Anterior cingulate cortex (tissue), 58 donors: Measurements from ENCODE around the gene PODN.

Experiments used
- DNase-seq, 58 donors: peaks; one replicate each; lab custom pipeline; 2025; lab: John Stamatoyannopoulos, UW

PODN gene, protein sequence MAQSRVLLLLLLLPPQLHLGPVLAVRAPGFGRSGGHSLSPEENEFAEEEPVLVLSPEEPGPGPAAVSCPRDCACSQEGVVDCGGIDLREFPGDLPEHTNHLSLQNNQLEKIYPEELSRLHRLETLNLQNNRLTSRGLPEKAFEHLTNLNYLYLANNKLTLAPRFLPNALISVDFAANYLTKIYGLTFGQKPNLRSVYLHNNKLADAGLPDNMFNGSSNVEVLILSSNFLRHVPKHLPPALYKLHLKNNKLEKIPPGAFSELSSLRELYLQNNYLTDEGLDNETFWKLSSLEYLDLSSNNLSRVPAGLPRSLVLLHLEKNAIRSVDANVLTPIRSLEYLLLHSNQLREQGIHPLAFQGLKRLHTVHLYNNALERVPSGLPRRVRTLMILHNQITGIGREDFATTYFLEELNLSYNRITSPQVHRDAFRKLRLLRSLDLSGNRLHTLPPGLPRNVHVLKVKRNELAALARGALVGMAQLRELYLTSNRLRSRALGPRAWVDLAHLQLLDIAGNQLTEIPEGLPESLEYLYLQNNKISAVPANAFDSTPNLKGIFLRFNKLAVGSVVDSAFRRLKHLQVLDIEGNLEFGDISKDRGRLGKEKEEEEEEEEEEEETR

DNA sequence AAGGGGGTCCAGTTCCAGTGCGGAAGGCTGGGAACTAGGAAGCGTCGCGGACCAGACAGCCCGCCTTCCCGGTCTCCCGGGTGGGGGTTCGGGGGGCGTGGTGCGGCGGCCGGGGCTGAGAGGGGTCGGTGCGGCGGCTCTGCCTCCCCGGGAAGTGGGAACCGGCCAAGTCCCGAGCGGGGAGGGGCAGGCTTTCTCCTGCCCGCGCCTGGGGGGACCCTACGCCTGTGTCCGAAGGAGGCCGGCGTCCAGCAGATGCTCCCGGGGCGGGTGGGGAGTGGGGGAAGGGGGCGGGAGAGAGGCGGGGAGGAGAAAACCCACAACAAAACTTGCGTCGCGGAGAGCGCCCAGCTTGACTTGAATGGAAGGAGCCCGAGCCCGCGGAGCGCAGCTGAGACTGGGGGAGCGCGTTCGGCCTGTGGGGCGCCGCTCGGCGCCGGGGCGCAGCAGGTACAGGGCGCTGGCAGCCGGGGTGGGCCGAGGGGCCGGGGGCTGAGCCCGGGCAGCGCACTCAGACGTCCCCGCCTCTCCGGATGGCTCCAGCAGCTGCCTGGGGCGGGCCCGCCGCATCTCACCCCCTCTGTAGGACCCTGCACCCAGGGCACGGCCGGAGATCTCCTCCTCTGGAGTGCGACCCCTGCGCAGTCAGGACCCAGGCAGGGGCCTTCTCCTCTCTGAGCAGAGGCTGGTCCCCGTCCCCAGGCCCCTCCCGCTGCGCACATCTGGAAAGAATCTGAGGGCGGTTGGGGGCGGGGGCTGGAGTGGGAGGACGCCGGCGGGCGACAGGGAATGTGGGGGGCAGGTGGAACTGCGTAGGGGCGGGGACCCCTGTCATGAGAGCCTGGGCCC lies at the start of gene PODN:
PODN (plus strand) TSS at position 355 of the 849 bp plus-strand sequence. CDS start 7,643 bp downstream, outside the sequence.
- DNase-seq: peak in 1 of 58 donors; percentile 2

DNA sequence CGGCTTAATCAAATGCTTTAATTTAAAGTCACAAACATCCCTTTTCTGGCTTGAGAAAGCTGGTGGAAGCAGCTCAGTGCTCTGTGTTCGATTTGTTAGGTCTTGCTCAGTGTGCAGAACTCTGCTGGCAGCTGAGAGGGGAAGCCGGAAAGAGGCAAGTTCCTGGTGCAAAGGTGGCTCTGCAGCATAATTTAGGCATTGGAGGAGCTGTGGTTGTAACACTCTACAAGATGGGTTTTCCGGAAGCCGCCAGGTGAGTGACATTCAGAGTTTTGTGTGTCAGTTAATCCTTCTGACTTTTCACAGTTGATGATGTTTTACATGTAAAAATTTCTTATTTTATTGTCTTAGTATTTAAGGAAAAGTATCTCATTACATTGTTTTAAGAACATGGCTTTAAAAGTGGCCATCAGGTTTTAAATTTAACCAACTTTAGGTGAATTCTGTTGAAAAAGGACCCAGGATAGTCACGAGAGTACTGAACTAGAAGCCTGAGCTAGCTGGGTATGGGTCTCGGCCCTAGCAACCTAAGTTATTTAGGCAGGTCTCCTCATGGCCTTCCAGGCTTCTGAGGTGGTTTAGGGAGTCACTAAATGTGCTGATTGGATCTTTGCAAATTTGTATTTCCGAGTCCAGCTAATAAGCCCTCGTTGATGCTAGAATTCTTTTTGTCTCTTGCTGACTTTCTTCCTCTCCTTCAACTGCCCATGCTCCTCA lies 47.1 kb upstream of the PODN start:
- DNase-seq: peak in 54 of 58 donors; percentile 4 to 80 (median 44)

DNA sequence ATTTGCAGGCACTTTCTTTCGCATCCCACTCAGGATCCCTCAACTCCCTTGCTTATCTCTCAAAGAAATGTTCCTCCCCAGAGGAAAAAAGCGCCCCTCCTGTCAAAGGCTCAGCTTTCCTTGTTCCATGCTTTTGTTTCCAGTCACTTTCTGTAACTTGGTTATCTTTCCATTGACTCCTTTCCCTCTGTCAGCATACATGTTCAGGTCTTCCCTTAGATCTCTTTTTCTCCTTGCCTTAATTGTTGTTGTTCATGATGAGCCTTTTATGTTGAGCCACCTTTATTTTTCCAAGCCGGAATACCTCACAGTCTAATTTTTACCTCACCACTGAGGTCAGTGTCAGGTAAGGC lies 46.5 kb upstream of the PODN start:
- DNase-seq: no peak

DNA sequence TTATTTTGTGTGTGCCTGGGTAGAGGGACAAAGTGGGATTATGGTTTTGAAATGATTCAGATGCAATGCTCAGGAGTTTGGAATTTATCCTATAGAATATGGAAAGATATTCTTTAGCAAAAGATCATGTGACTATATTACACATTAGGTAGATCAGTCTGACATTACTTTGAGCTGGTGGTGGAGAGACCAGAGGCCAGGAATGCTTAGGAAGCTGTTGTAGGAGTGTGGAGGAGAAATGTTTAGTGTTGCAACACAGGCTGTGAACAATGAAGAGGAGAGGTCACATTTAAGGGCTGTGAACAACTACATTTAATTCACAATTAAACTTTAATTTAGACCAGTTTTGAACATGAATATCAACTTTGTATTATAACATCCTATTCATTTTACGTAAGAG lies 45.3 kb upstream of the PODN start:
- no peak for DNase-seq

DNA sequence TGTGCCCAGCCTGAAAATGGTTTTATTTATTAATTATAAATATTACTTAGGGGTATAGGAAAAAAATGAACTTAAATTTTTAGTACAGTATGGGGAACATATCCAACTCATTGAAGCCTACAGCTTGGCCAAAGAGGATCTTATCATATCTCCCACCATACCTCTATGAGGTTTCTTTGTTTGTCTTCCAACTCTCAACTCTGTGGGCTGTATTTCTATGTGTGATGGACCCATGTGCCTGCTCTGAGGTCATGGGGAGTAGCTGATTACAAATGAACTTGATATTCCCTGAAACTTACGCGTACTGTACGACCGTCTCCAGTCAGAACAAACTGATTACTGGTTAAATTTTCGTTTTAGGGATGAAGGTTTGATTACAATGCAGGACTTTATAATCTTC lies 41.4 kb upstream of the PODN start:
- DNase-seq: no peak

DNA sequence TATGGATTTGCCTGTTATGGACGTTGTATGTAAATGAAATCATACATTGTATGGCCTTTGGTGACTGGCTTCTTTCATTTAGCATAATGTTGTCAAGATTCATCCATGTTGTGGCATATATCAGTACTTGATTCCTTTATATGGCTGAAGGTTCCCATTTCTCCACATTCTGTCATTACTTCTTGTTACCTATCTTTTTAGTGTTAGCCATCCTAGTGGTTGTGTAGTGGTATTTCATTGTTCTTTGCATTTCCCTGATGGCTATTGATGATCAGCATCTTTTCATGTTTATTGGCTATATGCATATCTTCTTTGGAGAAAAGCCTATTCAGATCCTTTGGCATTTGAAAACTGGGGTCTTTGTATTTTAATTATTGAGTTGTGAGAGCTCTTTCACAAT lies 39.8 kb upstream of the PODN start:
- no peak for DNase-seq

DNA sequence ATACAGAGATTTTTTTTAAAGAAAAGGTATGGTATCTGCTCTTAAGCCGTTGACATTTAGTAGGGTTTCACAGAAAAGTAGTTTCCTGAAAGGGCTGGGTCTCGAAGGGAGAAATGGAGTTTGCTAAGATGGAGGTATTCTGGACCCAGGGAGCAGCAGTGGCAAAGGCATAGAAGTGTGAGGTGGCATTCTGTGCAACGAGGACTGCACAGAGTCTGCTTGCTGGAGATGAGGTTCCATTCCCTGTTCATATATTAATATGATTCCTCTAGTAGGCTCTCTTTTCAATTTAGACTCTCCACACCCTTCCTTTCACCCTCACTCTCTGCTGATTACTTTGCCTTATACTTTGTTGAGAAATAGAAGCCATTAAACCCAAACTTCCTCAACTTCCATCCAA lies 38.5 kb upstream of the PODN start:
- no peak for DNase-seq

DNA sequence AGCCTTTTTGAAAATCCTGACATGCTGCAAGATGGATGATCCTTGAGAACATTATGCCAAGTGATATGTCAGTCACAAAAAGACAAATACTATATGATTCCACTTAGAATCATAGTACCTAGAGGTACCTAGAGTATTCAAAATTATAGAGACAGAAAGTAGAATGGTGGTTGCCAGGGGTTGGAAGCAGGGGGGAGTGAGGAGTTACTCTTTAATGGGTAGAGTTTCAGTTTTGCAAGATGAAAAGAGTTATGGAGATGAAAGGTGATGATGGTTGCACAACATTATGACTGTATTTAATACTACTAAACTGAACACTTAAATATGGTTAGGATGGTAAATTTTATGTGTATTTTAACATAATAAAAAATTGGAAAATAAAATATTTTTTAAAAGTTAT lies 37.9 kb upstream of the PODN start:
- DNase-seq: no peak

DNA sequence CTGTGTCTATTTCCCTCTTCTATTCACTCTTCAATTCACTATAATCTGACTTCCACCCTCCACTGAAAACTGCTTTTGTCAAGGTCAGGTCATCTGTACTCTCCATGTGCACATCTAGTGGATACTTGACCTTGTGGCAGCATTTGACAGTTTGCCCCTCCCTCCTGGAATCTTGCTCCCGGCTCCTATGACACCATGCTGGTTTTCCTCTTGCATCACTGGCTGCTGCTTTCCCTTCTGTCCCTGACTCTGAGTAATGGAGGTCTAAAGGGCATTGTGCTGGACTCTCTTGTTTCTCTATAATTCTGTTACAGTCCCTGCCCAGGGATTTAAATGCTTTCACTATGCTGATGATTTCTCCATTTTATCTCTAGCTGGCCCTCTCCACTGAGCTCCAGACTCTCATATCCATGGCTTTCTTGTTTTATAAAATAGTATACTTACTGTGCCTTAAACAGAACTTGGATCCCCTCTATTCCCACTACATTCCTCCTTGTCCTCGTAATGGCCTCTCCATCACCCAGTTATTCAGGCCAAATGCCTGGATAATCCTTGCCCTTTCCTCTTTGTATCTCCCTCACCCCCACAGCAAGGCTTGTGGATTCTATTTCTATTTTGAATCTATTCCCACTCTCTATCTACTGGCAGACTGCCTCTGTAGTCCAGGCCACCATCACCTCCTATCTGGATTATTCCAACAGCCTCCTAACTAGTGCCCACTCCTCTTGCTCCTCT lies 36.8 kb upstream of the PODN start:
- no peak for DNase-seq

DNA sequence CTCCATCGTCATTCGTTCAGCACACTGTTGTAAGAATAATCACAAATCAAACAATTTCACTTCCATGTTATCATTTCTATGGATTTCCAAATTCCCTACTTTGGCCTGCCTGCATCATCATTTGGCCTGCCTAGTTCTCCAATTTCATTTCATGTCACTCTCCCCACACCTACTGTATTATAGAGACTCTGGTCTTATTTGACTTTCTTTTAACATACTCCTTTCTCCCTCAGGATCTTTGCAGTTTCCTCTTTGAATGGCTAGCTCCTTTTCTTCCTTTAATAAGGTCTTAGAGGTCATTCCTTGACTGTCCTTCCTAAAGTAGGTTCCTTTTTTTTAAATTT lies 36.3 kb upstream of the PODN start:
- DNase-seq: no peak

DNA sequence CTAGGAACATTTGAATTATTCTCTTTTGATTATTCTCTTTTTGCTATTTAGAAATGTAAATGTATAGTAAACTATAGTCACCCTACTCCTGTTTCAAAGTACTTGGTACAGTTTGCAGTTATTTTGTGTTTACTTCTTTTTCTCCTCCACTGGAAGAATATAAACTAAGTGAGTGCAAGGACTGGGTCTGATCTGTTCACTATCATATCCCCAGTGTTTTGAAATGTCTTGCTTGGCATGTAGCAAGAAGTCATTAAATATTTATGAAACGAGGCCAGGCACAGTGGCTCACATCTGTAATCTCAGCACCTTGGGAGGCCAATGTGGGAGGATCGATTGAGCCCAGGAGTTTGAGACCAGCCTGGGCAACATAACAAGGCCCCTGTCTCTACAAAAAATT lies 35.8 kb upstream of the PODN start:
- no peak for DNase-seq

DNA sequence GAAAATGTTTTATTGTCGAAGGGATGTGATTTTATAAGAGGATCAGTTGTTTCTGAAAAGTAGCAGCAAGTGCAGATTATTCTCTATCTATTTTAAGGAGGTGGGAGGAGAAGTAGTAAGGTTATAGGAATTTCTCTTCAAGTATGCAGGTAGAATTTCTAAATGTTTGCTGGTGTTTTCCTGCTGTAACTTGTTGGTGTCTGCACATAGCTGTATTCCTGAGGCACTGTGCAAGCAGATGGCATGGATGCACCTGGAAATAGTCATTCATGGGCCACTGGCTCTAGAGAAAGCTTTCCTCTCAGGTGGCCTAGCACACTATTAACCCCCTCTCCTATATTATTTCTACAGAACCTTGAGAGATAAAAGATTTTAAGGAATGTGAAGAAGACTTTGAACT lies 30.3 kb upstream of the PODN start:
- no peak for DNase-seq

DNA sequence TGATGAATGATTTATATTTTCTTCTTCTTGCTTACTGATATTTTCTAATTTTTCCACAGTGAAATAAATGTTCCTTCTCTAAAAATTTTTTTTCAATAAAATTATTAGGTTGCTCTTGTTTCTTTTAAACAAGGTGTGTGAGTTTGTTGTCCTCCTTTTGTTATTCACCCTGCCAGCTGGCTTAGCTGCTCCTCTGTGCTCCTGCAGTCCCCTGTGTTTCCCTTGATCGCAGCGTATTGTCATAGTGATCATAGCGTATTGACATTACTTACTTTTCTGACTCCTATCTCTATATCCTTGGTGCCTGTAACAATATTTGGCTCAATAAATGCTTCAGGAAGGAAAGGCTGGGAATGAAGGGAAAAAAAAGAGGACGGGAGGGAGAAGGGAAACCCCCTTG lies 24.9 kb upstream of the PODN start:
- no peak for DNase-seq

DNA sequence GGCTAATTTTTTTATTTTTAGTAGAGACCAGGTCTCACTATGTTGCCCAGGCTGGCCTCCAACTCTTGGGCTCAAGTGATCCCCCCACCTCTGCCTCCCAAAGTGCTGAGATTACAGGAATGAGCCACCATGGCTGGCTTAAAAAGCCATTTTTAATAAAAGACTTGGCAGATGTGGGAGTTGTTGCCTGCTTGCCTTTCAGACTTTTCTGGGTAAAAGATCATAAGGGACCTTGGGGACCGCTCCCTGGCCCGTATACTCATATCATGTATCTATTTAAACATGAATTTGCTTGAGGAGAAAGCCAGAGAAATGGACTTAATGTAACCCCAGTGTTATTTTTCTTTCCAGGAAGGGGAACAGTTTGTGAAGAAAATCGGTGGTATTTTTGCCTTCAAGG lies 23.4 kb upstream of the PODN start:
- DNase-seq: no peak

DNA sequence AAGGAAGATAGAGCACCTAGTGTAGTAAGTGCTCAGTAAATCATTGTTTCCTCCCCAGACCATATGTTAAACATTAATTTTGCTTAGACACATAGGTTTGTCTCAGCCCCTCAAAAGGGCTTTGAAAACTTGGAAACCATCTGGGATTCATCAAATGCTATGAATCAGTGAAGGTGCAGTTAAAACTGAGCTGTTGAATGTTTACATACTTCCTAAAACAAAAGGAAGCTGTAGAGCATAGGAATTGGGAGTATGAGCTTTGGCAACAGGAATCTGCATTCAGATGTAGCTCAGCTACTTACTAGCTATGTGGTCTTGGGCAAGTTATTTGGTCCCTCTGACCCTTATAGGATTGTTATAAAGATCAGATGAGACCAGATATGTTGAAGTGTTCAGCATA lies 18.7 kb upstream of the PODN start:
- no peak for DNase-seq

DNA sequence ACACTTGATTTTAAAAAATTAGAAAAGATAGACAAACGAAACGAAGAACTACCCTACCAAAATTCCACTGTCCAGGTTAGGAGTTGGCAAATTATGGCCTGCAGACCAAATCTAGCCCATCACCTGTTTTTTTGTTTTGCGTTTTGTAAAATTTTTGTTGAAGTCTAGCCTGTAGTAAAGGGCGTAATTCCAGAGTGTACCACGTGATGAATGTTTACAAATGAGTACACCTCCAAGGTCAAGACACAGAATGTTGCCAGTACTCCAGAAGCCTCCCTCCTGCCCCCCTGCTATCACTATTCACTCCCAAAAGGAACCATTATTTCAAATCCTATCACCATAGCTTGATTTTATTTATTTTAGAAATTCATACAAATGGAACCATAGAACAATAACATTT lies 17.1 kb upstream of the PODN start:
- DNase-seq: no peak

DNA sequence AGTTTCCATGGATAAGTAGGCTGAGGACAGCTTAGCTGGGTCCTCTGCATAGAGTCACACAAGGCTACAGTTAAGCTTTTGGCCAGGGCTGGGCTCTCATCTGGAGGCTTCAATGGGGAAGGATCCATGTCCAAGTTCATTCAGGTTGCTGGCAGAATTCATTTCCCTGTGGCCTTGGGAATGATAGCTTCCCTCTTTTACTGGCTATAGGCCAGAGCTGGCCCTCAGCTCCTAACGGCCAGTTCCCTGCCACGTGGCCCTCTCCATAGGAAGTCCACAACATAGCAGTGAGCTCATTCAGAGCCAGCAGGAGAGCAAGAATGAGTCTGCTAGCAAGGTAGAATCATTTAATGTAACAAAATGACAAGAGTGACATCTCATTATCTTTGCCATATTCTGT lies 15.1 kb upstream of the PODN start:
- DNase-seq: peak in 1 of 58 donors; percentile 6

DNA sequence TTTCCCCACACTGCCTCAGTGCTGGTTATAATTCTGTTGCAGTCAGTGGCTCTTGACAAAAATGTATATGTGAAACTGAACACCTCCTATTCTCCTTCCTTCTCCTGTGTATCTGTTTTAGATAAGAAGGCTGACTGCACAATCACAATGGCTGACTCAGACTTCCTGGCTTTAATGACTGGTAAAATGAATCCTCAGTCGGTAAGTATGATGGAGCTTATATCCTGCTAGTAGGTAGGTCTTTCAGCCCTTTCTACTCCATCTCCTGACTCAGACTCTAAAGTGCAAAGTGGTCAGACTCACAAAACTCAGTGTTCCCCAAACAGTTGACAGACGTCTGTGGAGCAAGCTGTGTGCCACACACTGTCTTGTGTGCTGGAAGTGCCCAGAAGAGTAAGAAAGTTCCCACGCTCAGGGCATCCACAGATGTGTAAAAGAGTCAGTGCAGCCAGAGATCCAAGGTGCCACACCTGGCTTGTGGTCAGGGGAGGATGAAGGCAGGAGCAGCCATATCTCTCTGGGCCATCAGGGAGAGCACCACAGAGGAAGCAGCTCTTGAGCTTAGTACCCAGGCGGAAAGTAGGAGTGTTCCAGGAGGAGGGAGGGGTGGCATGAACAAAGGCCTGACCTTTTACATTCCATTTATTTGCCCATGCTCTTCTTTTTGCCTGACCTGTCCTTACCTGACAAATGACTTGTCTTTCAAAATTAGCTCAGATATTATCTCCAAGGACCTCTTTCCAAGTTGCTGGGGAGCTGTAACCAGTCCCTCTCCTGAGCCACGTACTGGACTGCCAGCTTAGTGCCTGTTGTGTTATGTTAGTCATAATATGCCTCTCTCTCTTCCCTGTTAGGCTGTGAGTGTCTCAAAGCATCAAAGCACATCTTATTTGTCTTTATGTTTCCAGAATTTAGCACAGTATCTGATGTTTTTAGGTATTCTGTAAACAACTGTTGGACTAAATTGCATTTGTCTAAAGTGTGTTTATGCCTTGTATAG lies 14.0 kb upstream of the PODN start:
- DNase-seq: no peak
